Osteoblast (primary cell): ENCODE results near the gene CTNND2. TPM values are rescaled to one million over a fixed set of nuclear protein-coding genes. Genes with fewer than 3 reads are reported as not detected.

ENCODE experiments used
- DNase-seq: peaks from one replicate; pipeline ENCODE4 v3.0.0; 2011; ENCODE audit warnings: low spot score, mixed read lengths; ENCODE audit not compliant: insufficient read length; ENCODE audit errors: missing footprints
- H2AFZ ChIP-seq: 2 replicates; pipeline ENCODE4 v1.6.0; 2011; ENCODE audit warnings: mild to moderate bottlenecking, low read length
- H3K27ac ChIP-seq: 2 replicates; pipeline ENCODE4 v1.5.1; 2011; ENCODE audit warnings: mild to moderate bottlenecking, low read depth, low read length, moderate library complexity
- H3K27me3 ChIP-seq: 2 replicates; pipeline ENCODE4 v1.6.0; 2012; ENCODE audit warnings: mild to moderate bottlenecking, control low read depth, inconsistent platforms, low read length, moderate library complexity; ENCODE audit not compliant: insufficient read depth
- H3K36me3 ChIP-seq: 2 replicates; pipeline ENCODE4 v1.5.1; 2011; ENCODE audit warnings: mild to moderate bottlenecking, low read length, control low read depth, moderate library complexity; ENCODE audit not compliant: insufficient read depth
- H3K4me1 ChIP-seq: 2 replicates; pipeline ENCODE4 v1.5.1; 2011; ENCODE audit warnings: mild to moderate bottlenecking, low read length, control low read depth, moderate library complexity; ENCODE audit not compliant: insufficient read depth
- H3K4me2 ChIP-seq: 2 replicates; pipeline ENCODE4 v1.6.0; 2011; ENCODE audit warnings: mild to moderate bottlenecking, low read length; ENCODE audit not compliant: insufficient read depth
- H3K4me3 ChIP-seq: fragments of 200-600 bp; sonication (generic); 3 replicates; pipeline ENCODE4 v1.5.1; 2012; ENCODE audit warnings: mild to moderate bottlenecking, low read length, inconsistent platforms; ENCODE audit not compliant: insufficient read depth
- H3K79me2 ChIP-seq: 2 replicates; pipeline ENCODE4 v1.6.0; 2012; ENCODE audit warnings: mild to moderate bottlenecking, low read length, control low read depth, inconsistent platforms; ENCODE audit not compliant: insufficient read depth
- H3K9me3 ChIP-seq: 2 replicates; pipeline ENCODE4 v1.5.1; 2011; ENCODE audit warnings: low read depth, low read length, control low read depth
- H4K20me1 ChIP-seq: 2 replicates; pipeline ENCODE4 v1.6.0; 2012; ENCODE audit warnings: mild to moderate bottlenecking, low read length, control low read depth; ENCODE audit not compliant: insufficient read depth
- total RNA-seq: library from RNA; depleted of rRNA; stranded (reverse); fragments of >200 nt; gene quantifications from 2 replicates; pipeline ENCODE4 v1.2.3, GENCODE V29; 2012
- TF ChIP-seq, protein P1 (sequence below): IDR thresholded peaks from 2 replicates; pipeline ENCODE4 v1.5.1; 2011; ENCODE audit warnings: mild to moderate bottlenecking, low read depth, low read length, moderate library complexity; ENCODE audit errors: extremely low read depth

Gene CTNND2
- total RNA-seq, 1 donor, result not detected

DNA sequence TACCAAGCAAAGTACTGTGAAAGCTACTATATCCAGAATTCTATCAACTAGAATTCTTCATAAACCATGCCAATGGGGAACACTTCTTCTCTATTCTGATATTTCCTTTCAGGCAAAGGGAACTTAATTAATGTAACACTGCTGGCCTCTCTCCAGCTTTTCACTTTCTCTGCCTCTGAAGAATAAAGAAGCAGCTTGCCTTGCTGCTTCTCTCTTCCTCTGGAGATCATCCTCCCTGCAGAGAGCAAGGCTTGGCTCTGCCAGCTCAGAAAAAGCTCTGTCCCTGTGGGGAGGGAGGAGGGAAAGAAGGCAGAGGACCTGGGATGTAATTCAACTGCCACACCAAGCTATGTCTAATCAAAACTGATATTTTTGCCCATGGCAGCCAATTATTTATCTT is 6.5 kb downstream of the CTNND2 start:
- no peak for DNase-seq
- no peaks in the 10 kb centered on the region for H3K9me3 ChIP-seq
- no peak overlapping the region for H3K27ac ChIP-seq
- TF ChIP-seq, protein P1, sequence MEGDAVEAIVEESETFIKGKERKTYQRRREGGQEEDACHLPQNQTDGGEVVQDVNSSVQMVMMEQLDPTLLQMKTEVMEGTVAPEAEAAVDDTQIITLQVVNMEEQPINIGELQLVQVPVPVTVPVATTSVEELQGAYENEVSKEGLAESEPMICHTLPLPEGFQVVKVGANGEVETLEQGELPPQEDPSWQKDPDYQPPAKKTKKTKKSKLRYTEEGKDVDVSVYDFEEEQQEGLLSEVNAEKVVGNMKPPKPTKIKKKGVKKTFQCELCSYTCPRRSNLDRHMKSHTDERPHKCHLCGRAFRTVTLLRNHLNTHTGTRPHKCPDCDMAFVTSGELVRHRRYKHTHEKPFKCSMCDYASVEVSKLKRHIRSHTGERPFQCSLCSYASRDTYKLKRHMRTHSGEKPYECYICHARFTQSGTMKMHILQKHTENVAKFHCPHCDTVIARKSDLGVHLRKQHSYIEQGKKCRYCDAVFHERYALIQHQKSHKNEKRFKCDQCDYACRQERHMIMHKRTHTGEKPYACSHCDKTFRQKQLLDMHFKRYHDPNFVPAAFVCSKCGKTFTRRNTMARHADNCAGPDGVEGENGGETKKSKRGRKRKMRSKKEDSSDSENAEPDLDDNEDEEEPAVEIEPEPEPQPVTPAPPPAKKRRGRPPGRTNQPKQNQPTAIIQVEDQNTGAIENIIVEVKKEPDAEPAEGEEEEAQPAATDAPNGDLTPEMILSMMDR, result no peak
- H3K4me1 ChIP-seq, result no peaks in the 10 kb centered on the region
- H4K20me1 ChIP-seq, result no peaks in the 10 kb centered on the region
- no peaks in the 10 kb centered on the region for H3K36me3 ChIP-seq
- no peaks in the 10 kb centered on the region for H3K79me2 ChIP-seq
- no peak overlapping the region for H3K4me2 ChIP-seq
- H3K4me3 ChIP-seq, result no peak overlapping the region
- H3K27me3 ChIP-seq, result no peaks in the 10 kb centered on the region
- no peak overlapping the region for H2AFZ ChIP-seq

DNA sequence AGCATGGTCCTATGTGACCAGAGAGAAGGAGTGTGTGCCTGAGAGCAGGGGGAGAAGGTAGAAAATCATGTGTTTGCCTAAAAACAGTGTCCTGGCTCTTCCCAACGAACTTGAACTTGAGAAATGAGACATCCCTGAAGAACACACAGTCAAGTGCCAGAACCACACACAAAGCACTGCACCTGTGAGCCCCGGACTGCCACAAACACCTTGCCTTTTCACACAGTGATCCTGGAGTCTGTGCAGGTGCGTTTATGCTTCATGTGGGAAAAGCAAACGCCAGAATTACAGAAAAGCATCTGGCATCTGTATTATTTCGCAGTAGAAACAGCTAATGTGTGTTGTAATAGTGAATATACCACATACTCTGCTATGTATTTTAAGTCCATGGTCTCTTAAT is 9.3 kb downstream of the CTNND2 start:
- no peak for DNase-seq
- H3K79me2 ChIP-seq, result no peaks in the 10 kb centered on the region
- H3K36me3 ChIP-seq, result no peaks in the 10 kb centered on the region
- TF ChIP-seq, protein P1, result no peak
- no peak overlapping the region for H3K4me2 ChIP-seq
- no peak overlapping the region for H3K27ac ChIP-seq
- no peaks in the 10 kb centered on the region for H4K20me1 ChIP-seq
- H3K4me3 ChIP-seq, result no peak overlapping the region
- H3K4me1 ChIP-seq, result no peaks in the 10 kb centered on the region
- H3K27me3 ChIP-seq, result no peaks in the 10 kb centered on the region
- H2AFZ ChIP-seq, result no peak overlapping the region
- no peaks in the 10 kb centered on the region for H3K9me3 ChIP-seq

DNA sequence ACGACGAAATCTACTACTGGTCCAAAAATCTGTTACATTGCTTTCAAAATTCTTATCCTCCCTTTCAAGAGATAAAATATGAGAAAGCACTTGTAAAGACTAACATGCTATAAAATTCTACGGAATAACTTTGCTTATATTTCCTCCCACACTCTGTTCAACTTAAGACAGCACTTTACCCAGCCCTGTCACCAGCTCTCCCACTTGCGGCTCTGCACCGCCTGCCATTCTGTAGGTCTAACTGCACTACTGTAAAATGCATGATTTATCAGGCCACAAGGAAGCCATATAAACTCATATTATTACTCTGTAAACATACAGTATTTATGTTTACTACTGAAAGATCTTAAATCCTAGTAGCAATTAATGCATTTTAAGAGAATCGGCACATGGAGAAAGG is 11.4 kb downstream of the CTNND2 start:
- H3K27ac ChIP-seq, result no peak overlapping the region
- H2AFZ ChIP-seq, result no peak overlapping the region
- TF ChIP-seq, protein P1, result no peak

DNA sequence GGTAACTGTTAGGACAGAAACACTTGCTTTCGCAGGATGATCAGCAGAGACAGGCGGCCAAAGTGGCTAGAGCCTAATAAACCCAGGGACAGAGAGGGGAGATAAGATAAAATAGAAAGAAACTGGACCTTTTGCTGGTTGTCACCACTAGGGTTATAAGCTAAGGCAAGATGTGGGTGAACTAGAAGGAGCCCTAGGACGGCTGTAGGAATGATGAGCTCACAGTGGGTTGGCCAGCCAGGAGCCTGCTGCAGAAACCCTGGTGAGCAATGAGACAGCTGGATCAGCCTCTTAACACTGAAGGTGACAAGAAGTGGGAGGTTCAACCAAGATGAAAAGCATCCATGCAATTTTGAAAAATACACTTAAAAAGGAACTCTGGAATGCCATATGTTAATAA is 13.5 kb downstream of the CTNND2 start:
- no peak overlapping the region for H2AFZ ChIP-seq
- no peaks in the 10 kb centered on the region for H3K4me1 ChIP-seq
- no peaks in the 10 kb centered on the region for H3K27me3 ChIP-seq
- H3K4me2 ChIP-seq, result no peak overlapping the region
- H3K27ac ChIP-seq, result no peak overlapping the region
- no peak for DNase-seq
- no peaks in the 10 kb centered on the region for H3K36me3 ChIP-seq
- H4K20me1 ChIP-seq, result no peaks in the 10 kb centered on the region
- no peaks in the 10 kb centered on the region for H3K79me2 ChIP-seq
- no peaks in the 10 kb centered on the region for H3K9me3 ChIP-seq
- TF ChIP-seq, protein P1, result no peak
- no peak overlapping the region for H3K4me3 ChIP-seq

More for the DNA sequence above, 11.4 kb downstream of the CTNND2 start:
- DNase-seq, result no peak
- no peak overlapping the region for H3K4me3 ChIP-seq
- no peaks in the 10 kb centered on the region for H3K36me3 ChIP-seq
- no peaks in the 10 kb centered on the region for H3K9me3 ChIP-seq
- no peak overlapping the region for H3K4me2 ChIP-seq
- no peaks in the 10 kb centered on the region for H3K27me3 ChIP-seq
- no peaks in the 10 kb centered on the region for H3K4me1 ChIP-seq
- H3K79me2 ChIP-seq, result no peaks in the 10 kb centered on the region
- no peaks in the 10 kb centered on the region for H4K20me1 ChIP-seq
